Measurements from ENCODE around the gene MAPK7. TPM values are rescaled to one million over a fixed set of nuclear protein-coding genes. Genes with fewer than 3 reads are reported as not detected.

Gene MAPK7
- total RNA-seq, 2 donors from 2014 or later: 36.6 to 37.9 TPM

DNA sequence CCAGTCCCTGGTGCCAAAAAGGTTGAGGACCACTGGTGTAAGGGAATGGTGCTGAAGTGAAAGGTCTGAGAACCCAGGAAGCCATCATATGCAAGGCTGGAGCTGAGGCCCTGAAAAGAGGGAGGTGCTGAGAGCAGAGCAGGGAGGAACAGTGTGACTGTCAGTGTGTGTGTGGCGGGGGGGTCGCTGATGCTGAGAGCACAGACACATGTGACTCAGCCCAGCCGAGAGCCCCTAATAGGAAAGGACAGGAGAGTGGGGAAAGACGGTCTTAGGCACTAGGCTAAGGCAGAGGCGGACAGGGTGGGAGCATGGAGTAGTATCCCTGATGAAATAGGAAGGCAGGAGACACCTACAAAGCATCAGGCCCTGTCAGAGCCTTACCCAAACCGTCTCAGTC lies 17.0 kb upstream of the MAPK7 start:
- H3K9ac ChIP-seq (ENCODE audit: low read depth in 2 of 2, low read length in 2 of 2): no peak overlapping the region
- no peaks in the 10 kb centered on the region for H3K27me3 ChIP-seq
- no peaks in the 10 kb centered on the region for H3K9me3 ChIP-seq
- TF ChIP-seq, protein P1, sequence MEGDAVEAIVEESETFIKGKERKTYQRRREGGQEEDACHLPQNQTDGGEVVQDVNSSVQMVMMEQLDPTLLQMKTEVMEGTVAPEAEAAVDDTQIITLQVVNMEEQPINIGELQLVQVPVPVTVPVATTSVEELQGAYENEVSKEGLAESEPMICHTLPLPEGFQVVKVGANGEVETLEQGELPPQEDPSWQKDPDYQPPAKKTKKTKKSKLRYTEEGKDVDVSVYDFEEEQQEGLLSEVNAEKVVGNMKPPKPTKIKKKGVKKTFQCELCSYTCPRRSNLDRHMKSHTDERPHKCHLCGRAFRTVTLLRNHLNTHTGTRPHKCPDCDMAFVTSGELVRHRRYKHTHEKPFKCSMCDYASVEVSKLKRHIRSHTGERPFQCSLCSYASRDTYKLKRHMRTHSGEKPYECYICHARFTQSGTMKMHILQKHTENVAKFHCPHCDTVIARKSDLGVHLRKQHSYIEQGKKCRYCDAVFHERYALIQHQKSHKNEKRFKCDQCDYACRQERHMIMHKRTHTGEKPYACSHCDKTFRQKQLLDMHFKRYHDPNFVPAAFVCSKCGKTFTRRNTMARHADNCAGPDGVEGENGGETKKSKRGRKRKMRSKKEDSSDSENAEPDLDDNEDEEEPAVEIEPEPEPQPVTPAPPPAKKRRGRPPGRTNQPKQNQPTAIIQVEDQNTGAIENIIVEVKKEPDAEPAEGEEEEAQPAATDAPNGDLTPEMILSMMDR (IDR thresholded peaks at IDR 0.05): no peak
- H3K27ac ChIP-seq: no peak overlapping the region
- H3K4me3 ChIP-seq: no peak overlapping the region
- DNase-seq: no peak
- intact Hi-C loops (cut with DNase I): loop anchor here (10.0 kb wide), 1 partner anchor 403 kb away; no protein-coding TSS in a partner anchor
- H3K36me3 ChIP-seq: no peaks in the 10 kb centered on the region
- no peaks in the 10 kb centered on the region for H3K4me1 ChIP-seq

DNA sequence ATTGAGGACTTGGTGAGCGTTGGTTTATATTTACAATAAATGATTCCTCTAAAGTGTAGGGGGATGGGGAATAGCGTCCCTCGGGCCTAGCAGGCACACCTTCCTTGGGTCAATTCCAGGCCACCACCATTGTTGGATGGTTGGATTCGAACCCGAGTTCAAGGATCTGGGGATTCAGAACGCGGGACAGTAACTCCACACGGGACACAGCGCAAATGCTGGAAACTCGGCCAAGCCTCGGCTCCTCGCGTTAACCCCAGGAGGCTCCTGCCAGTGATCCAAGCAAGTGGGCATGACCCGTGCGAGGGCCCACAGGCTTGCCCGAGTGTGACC lies 16.4 kb upstream of the MAPK7 start:
- H3K36me3 ChIP-seq: no peaks in the 10 kb centered on the region
- peak overlapping the region; percentile 66 for H3K27ac ChIP-seq
- TF ChIP-seq, protein P1 (IDR thresholded peaks at IDR 0.05): no peak
- DNase-seq: no peak
- no peaks in the 10 kb centered on the region for H3K9me3 ChIP-seq
- H3K4me1 ChIP-seq: no peaks in the 10 kb centered on the region
- peak overlapping the region; percentile 61 to 67 for H3K9ac ChIP-seq (ENCODE audit: low read depth in 2 of 2, low read length in 2 of 2)
- H3K4me3 ChIP-seq: peak overlapping the region; percentile 58
- no peaks in the 10 kb centered on the region for H3K27me3 ChIP-seq
- intact Hi-C loops (cut with DNase I): loop anchor here (10.0 kb wide), 1 partner anchor 403 kb away; no protein-coding TSS in a partner anchor

DNA sequence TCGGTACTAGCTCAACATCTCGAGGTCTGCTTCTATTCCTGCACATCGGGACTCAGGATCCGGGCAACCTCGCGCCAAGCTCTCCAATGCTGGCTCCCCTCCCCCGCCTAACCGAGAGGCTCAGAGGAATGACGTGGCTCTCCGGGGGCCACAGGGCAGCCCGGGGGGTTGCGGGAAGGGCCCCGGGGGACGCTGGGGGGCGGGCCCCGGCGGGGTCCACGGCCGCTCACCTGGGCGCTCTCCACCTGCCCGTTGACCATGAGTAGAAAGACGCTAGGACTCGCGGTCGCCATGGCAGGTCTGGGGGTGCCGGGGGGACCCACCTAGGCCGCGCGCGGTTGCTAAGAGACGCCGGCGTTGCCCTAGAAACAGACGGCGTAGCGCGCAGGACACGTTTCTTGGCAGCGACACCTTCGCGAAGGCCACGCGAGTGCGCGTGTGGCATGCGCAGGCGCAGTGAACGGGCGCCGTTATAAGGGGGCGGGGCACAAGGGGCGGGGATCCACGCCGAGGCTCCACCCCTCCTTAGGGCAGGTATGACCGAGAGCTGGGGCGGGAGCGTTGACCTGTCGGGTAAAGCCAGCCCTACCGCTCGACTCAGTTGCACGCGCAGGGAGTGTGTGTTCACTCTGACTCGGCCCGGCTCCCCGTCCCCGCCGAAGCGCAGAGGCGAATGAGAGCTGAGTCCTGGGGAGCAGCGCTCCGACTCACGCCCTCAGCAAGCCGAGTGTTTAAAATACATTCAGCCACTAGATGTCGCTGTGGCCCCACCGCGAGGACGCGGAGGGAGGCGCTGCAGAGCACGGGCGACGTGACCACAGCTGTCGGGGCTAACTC lies 15.8 kb upstream of the MAPK7 start, which contains the start of gene B9D1:
Gene B9D1, minus strand, starts transcription at position 447 of the 837 bp plus-strand sequence. Its CDS starts 154 bp downstream, at position 293.
- peak within 1 kb of the TSS; percentile 61 to 67 for H3K9ac ChIP-seq (ENCODE audit: low read depth in 2 of 2, low read length in 2 of 2)
- H3K4me1 ChIP-seq: no peaks in the 10 kb centered on the region
- H3K9me3 ChIP-seq: no peaks in the 10 kb centered on the region
- no peaks in the 10 kb centered on the region for H3K27me3 ChIP-seq
- TF ChIP-seq, protein P1 (IDR thresholded peaks at IDR 0.05): peak; percentile 87
- no peaks in the 10 kb centered on the region for H3K36me3 ChIP-seq
- peak within 1 kb of the TSS; percentile 58 for H3K4me3 ChIP-seq
- intact Hi-C loops (cut with DNase I): loop anchor here (1.0 to 10.0 kb wide), 2 partner anchors 87 to 402 kb away; no protein-coding TSS in a partner anchor
- H3K27ac ChIP-seq: peak within 1 kb of the TSS; percentile 66
- DNase-seq: peak; percentile 95

DNA sequence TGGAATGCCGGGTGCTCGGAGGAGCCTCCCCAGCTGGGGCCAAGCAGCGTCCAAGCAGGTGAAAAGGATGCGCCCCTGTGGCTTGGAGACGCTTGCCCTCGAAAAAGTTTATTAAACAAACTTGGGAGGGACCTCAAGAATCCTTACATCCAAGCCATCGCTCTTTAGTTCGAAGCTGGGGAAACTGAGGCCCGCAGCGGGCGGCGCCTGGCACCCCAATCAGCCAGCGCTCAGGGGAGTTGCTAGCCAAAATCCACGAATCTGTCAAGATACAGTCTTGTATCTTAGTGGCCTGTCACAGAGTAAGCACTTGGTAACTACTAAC lies 15.2 kb upstream of the MAPK7 start:
- H3K4me3 ChIP-seq: peak overlapping the region; percentile 58
- H3K4me1 ChIP-seq: no peaks in the 10 kb centered on the region
- H3K27ac ChIP-seq: peak overlapping the region; percentile 66
- intact Hi-C loops (cut with DNase I): loop anchor here (1.0 to 10.0 kb wide), 2 partner anchors 86 to 402 kb away; no protein-coding TSS in a partner anchor
- H3K36me3 ChIP-seq: no peaks in the 10 kb centered on the region
- H3K9me3 ChIP-seq: no peaks in the 10 kb centered on the region
- TF ChIP-seq, protein P1 (IDR thresholded peaks at IDR 0.05): no peak
- peak overlapping the region; percentile 20 to 67 for H3K9ac ChIP-seq (ENCODE audit: low read depth in 2 of 2, low read length in 2 of 2)
- H3K27me3 ChIP-seq: no peaks in the 10 kb centered on the region
- DNase-seq: no peak

DNA sequence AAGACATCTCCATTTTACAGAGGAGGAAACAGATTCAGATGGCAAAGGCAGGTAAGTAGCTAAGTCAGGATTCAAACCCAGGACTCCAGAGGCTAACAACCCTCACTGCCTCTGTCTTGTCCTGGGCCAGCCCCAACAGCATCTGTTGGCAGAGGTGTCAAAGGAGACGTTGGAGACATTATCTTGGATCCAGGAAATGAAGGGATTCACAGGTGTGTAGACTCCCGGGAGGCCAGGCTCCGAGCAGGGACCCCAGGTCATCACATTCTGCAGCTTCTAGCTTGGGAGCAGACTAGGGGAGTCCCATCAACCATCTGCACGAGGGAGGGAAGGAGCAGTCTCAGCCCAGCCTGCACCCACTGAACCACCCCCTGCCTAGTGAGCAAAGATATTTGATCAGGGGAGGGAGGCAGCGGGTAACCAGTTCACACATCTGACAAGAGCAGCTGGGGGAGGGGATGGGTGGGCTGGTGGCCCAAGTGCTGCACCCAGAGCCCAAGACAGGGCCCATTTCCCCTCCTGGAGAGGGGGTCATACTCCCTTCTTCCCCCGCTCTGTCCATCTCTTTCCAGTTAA lies 14.8 kb upstream of the MAPK7 start:
- no peak overlapping the region for H3K9ac ChIP-seq (ENCODE audit: low read depth in 2 of 2, low read length in 2 of 2)
- no peak overlapping the region for H3K27ac ChIP-seq
- no peak overlapping the region for H3K4me3 ChIP-seq
- no peaks in the 10 kb centered on the region for H3K9me3 ChIP-seq
- H3K36me3 ChIP-seq: no peaks in the 10 kb centered on the region
- no peaks in the 10 kb centered on the region for H3K4me1 ChIP-seq
- no peaks in the 10 kb centered on the region for H3K27me3 ChIP-seq
- no peak for DNase-seq
- intact Hi-C loops (cut with DNase I): loop anchor here (1.0 to 10.0 kb wide), 2 partner anchors 86 to 401 kb away; no protein-coding TSS in a partner anchor
- TF ChIP-seq, protein P1 (IDR thresholded peaks at IDR 0.05): no peak
